GM19455 (cell line): ENCODE data around the gene ZNF701.
"Not testable (repeated sequence)": the region's sequence is repeated elsewhere in the genome, so short reads cannot be mapped to it uniquely, and the experiment has no call there.

Experiments
- ATAC-seq: cut with Tn5 transposase; IDR thresholded peaks from one replicate; pipeline ENCODE4 v1.9.1; 2021; ENCODE audit not compliant: unreplicated experiment

ZNF701 gene

DNA sequence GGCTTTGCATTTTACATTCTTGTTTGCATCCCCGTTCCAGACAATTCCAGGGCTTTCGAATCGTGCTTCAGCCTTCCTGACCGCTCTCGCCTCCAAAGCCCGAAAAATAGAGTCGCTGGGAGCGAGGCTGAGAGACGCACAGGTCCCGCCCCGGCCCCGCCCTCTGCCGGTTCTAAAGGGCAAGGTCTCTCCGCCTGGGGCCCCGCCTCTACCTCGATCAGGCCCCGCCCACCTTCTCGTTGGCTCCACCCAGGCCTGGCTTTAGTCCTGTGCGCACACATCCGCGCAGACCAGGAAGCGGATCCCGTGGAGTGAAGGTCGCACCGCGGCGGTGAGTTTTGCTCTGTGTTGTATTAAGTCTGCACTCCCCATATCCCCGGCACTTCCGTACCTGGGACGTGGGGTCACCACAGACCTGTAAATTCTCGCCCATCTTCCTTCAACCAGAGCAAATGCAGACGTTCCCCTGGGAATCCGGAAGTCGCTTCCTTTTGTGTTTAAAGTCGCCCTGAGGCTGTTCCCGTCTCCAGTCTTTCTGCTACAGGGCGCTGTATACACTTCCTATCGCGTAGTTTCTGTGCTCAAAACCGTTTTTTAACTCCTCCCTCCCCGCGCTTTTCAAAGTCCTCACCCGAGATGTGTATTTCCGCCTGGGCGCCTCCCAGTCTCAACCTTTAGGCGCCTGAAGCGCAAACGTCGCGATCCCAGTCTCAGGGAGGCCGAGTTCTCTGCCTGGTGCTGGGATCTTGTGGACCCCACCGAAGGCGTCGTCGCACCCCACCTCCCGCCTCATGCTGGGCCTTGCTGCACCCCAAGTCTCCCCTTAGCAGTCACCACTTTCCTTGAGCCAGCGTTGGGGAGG is at the start of gene ZNF701:
ZNF701 (plus strand) TSS at position 288 of the 862 bp plus-strand sequence. CDS start 3,861 bp downstream, outside the sequence.
- ATAC-seq = peak; percentile 91

DNA sequence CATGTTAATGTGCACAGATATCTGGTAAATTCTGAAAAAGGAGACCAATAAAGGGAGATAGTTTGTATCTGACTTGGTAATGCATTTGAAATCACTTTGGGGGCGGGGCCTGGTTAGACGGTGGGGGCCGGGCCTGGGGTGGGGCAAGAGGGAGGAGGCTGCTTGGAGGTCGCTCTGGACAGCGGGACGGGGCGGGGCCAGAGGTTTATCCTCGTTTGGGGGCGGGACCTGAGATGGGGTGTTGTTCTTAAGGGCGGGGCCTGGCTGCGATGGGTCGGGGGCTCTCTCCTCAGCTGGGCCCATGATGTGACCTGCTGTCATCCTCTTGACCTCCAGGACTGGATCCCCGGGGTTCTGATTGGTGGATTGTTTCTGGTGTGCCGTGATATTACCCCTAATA is 47.5 kb upstream of the ZNF701 start:
- no peak for ATAC-seq

DNA sequence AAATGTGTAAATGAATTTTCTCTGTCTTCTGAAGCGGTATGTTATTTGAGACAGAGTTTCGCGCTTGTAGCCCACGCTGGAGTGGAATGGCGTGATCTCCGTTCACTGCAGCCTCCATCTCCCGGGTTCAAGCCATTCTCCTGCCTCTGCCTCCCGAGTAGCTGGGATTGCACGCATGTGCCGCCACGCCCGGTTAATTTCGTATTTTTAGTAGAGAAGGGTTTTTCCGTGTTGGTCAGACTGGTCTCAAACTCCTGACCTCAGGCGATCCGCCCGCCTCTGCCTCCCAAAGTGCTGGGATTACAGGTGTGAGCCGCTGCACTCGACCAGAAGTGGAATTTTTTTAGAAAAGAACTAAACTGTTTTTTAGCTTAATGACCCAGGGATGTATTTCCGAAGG is 46.0 kb upstream of the ZNF701 start:
- ATAC-seq = no peak

DNA sequence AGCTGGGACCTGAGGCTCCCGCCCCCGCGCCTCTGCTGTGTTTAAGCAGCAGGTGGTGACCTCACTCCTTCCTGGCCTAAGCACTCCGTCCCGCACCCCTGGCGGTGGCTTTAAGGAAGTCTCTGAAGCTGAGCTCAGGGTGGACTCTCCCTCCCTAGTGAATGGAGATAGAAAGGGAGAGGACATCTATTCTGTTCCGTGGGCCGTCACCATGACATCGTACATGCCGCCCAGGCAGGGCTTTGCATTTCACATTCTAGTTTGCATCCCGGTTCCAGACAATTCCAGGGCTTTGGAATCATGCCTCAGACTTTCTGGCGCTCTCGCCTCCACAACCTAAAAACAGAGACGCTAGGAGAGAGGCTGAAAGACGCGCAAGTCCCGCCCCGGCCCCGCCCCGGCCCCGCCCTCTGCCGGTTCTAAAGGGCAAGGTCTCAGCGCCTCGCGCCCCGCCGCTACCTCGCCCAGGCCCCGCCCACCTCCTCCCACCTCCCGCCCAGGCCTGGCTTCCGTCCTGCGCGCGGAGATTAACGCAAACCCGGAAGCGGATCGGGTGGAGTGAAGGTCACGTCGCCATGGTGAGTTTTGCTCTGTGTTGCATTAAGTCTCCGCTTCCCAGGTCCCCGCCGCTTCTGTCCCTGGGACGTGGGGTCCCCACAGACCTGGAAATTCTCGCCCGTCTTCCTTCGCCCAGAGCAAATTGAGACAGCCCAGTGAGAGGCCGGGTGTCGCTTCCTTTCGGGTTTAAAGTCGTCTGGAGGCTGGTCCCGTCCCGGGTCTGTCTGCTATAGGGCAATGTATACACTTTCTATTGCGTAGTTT is 42.7 kb upstream of the ZNF701 start, which contains the start of gene ZNF808:
ZNF808 (plus strand) TSS at position 535 of the 822 bp plus-strand sequence. CDS start 15,617 bp downstream, outside the sequence.
- peak; percentile 88 for ATAC-seq

DNA sequence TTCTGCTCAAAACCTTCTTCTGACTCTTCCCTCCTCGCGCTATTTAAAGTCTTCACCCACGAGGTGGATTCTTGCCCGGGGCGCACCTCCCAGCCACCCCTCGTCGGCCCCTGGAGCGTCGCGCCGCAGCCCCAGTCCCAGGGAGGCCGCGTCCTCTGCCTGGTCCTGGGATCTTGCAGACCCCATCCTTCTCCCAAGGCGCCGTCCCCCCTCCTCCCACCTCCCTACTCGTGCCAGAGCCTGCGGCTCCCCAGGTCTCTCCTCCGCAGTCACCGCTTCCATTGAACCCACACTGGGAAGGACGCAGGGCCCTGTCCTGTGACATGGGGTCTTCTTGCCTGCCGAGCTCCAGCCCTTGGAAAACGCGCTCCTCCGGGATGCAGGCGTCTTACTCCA is 42.1 kb upstream of the ZNF701 start:
- no peak for ATAC-seq

DNA sequence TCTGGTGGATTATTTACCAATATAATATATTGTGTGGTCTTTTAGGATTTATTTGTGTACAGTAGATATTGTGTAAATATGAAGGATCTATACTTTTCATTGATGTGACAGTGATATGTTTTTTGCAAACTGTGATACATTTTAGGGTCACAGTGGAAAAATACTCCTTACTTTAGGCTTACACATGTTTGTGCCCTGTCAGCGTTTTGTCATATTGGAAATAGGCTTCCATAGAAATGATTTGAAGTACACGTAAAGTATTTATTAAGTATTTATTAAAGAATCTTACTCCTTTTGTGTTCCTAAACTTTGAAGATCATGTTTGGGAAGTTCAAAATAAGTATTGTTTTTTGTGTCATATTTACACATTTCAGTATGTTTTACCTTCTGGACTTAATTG is 37.6 kb upstream of the ZNF701 start:
- ATAC-seq = no peak

DNA sequence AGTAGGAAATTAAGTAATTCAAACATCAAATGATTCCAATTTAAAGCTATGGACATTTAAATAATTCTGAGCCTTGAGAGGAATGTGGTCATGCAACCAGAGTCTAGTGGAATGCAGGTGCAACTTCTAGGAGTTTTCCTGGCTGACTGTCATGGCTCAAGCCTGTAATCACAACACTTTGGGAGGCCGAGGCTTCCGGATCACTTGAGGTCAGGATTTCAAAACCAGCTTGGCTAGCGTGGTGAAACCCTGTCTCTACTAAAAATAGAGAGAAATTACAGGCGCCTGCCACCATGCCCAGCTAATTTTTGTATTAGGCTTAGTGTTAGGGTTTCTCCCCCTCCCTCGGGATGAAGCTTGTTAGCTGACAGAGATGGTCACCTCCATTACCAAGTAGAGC is 36.2 kb upstream of the ZNF701 start:
- ATAC-seq = no peak

DNA sequence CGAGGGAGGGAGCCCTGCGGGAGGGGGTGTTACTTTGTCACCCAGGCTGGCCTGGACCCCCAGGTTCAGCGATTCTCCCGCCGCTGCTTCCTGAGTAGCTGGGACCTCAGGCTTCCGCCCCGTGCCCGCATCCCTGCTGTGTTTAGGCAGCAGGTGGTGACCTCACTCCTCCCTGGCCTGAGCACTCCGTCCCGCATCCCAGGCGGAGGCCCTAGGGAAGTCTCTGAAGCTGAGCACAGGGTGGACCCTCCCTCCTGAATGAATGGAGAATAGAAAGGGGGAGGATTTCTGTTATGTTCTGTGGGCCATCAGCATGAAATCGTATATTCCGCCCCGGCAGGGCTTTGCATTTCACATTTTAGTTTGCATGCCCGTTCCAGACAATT is 34.7 kb upstream of the ZNF701 start:
- ATAC-seq = not testable (repeated sequence)

DNA sequence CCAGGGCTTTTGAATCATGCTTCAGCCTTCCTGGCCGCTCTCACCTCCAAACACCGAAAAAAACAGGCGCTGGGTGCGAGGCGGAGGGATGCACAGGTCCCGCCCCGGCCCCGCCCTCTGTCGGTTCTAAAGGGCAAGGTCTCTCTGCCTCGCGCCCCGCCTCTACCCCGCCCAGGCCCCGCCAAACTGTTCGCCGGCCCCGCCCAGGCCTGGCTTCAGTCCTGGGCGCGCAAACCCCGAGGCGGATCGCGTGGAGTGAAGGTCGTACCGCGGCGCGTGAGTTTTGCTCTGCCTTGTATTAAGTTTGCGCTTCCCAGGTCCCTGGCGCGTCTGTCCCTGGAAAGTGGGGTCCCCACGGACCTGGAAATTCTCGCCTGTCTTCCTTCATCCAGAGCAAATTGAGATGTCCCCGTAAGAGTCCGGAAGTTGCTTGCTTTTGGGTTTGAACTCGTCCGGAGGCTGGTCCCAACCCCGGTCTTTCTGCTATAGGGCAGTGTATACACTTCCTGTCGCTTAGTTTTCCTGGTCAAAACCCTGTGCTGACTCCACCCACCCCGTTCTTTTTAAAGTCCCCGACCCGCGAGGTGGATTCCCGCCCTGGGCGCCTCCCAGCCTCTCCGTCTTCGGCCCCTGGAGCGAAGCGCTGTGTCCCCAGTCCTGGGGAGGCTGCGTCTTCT is 34.2 kb upstream of the ZNF701 start:
- peak; percentile 85 for ATAC-seq

DNA sequence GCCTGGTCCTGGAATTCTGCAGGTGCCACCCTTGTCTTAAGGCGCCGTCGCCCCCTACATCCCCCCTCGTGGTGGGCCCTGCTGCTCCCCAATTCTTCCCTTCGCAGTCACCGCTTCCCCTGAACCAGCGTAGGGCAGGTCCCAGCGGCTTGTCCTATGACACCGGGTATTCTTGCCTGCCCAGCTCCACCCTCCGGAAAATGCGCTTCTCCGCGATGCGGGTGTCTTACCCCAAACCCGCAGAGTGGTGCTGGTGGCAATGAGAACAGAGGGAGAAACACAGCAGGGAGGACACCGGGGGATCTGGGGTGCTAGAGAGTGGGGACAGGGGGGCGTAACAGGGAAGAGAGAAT is 33.7 kb upstream of the ZNF701 start:
- no peak for ATAC-seq

DNA sequence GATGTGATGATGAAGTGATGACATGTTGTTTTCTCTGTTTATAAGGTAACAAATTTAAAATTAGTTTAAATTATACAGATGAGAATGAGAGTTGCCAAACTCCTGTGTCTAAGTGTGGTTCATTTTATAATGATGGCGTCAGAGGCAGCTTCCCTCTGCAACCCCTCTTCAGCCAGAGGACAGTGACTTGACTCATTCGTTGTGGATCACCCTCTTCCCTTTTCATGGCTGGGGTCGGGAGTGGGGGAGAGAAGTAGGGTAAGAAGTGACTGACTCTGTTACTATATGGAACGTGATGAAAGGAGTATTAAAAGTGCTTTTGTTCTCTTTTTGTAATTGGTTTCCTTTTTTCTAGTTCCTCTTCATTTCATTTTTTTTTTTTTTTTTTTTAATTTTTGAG is 31.3 kb upstream of the ZNF701 start:
- ATAC-seq = not testable (repeated sequence)

DNA sequence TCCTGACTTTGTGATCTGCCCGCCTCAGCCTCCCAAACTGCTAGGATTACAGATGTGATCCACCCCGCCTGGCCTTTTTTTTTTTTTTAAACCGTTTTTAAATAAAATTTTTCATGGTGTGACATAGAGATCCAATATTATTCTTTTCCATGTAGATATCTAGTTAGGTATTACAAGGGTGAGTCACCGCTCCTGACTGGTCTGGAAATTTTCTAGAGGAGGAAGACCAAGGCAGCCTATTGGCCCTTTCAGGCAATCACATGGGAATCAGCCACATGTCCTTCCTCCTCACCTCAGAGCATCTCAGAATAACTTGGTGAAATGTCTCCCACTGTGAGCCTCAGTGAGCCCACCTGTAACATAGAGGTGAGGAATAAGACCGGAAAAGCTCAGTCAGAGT is 28.9 kb upstream of the ZNF701 start:
- not testable (repeated sequence) for ATAC-seq

DNA sequence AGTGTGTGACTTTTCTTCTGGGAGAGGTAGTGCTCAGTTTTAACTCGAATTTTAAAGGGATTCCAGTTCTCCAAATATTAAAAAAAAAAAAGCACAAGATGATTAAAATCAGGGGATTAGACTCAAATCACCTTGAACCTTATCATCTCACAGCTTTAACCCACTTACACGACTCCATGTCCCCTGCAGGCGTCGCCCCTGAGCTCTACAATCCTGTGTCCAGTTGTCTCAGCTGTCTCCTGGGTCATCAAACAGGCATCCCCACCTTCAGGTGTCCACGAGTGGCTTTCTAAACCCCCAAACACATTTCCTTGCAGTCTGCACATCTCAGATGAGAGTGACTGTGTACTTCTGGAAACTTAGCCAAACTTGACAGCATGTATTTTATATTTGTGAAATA is 28.5 kb upstream of the ZNF701 start:
- no peak for ATAC-seq

DNA sequence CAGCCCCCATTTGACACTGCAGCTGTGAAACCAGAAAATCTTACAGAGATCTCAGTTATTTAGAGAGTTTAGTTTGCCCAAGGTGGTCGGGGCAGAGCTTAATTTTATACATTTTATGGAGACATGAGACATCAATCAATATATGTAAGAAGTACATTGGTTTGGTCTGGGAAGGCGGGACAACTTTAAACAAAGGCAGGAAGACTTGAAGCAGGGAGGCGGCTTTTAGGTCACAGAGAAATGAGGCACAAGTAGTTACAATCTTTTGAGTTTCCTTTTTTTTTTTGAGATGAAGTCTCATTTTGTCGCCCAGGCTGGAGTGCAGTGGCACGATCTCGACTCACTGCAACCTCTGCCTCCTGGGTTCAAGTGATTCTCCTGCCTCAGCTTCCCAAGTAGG is 27.5 kb upstream of the ZNF701 start:
- not testable (repeated sequence) for ATAC-seq

DNA sequence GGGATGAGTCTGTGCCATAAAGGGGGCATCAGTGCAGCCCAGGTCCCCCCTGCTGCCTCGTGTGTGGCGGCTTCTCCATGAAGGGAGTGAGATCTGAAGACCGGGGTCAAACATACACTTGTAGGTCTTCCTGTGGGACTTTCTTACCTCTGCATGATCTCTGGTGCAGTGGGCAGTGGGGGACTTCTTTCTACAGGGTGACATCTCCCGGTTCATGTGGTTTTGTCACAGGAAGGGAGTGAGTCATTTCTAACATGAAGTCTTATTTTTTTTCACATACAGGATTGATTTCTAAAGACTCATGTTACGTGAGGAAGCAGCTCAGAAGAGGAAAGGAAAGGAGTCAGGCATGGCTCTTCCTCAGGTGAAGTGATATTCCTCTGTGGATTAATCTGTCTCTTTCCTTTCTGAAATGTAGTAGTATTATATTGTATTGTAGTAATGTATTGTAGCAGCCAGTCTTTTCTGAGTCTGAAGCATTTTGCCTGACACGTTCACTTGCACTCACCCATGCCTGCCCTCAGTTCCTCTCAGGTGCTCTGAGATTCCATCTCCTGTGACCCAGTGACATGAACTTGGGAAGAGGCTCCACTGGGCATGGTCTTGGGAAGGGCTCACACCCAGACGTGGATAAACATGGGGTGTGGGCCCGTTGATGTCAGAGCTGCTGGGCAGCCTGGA is 27.0 kb upstream of the ZNF701 start:
- ATAC-seq = no peak

DNA sequence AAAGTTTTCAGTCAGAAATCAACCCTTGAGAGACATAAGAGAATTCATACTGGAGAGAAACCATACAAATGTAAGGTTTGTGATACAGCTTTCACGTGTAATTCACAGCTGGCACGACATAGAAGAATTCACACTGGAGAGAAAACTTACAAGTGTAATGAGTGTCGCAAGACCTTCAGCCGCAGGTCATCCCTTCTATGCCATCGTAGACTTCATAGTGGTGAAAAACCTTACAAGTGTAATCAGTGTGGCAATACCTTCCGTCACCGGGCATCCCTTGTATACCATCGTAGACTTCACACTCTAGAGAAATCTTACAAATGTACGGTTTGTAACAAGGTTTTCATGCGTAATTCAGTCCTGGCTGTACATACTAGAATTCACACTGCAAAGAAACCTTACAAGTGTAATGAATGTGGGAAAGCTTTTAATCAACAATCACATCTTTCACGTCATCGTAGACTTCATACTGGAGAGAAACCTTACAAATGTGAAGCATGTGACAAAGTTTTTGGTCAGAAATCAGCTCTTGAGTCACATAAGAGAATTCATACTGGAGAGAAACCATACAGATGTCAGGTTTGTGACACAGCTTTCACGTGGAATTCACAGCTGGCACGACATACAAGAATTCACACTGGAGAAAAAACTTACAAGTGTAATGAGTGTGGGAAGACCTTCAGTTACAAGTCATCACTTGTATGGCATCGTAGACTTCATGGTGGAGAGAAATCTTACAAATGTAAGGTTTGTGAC is 15.7 kb upstream of the ZNF701 start:
- ATAC-seq = no peak

DNA sequence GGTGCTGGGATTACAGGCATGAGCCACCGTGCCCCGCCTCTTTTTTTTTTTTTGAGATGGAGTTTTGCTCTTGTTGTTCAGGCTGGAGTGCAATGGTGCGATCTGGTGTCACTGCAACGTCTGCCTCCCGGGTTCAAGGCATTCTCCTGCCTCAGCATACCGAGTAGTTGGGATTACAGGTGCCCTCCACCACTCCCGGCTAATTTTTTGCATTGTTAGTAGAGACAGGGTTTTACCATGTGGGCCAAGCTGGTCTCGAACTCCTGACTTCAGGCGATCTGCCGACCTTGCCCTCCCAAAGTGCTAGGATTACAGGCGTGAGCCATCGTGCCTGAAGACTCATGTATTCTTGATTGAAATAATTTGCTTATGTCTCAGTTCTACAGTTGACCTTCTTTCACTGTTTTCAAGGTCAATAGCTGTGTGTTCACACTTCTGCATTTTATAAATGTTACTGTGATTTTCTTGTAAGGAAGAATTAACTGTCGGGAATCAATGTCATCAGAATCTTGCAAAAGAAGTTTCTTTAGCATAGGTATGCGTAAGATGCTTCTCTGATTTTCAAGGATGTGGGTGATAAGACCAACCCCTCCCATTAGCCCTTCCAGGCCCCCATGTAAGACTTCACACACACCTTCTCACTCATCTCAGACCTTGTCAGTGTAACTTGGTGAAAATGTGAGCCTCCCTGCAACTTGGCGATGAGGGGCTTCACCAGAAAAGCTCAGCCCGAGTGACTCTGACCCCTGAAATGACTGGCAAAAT is 12.7 kb upstream of the ZNF701 start:
- ATAC-seq = no peak

DNA sequence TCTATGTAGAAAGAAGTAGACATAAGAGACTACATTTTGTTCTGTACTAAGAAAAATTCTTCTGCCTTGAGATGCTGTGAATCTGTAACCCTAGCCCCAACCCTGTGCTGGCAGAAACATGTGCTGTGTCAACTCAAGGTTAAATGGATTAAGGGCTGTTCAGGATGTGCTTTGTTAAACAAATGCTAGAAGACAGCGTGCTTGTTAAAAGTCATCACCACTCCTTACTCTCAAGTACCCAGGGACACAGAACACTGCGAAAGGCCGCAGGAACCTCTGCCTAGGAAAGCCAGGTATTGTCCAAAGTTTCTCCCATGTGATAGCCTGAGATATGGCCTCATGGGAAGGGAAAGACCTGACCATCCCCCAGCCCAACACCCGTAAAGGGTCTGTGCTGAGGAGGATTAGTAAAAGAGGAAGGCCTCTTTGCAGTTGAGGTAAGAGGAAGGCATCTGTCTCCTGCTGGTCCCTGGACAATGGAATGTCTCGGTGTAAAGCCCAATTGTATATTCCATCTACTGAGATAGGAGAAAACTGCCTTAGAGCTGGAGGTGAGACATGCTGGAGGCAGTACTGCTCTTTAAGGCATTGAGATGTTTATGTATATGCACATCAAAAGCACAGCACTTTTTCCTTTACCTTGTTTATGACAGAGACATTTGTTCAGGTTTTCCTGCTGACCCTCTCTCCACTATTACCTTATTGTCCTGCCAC is 11.2 kb upstream of the ZNF701 start:
- ATAC-seq = not testable (repeated sequence)

DNA sequence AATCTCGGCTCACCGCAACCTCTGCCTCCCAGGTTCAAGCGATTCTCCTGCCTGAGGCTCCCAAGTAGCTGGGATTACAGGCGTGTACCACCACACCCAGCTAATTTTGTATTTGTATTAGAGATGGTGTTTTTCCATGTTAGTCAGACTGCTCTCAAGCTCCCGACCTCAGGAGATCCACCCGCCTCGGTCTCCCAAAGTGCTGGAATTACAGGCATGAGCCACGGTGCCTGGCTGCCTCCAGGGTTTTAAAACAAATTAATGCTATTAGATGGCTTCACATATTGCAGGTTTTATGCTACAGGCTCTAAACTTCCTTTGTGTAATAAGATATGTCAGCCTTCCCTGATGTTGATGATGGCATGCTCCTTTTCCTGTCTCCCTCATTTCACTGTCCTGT is 8.5 kb upstream of the ZNF701 start:
- ATAC-seq = not testable (repeated sequence)
